Lung (tissue), 12 donors: ENCODE measurements around the gene SRPK3. TPM values are rescaled to one million over a fixed set of nuclear protein-coding genes. Genes with fewer than 3 reads are reported as not detected.

Experiments used
- ATAC-seq: fragments of 200-7000 bp; cut with Tn5 transposase; one replicate; pipeline ENCODE4 v1.9.1; 2020; ENCODE audit warnings: moderate number of reproducible peaks; ENCODE audit not compliant: insufficient read depth, low FRiP score
- DNase-seq, 3 donors: peaks; one replicate each; pipeline ENCODE4 v3.0.0-alpha.2; 2013 to 2017
- H3K27ac ChIP-seq, 2 donors: one replicate each; pipeline ENCODE4 v1.5.1; 2013; ENCODE audit warnings: mild to moderate bottlenecking in 2 of 2, moderate library complexity in 2 of 2, control low read depth in 1 of 2, inconsistent platforms in 1 of 2, low read depth in 1 of 2, low read length in 1 of 2
- H3K27me3 ChIP-seq, 3 donors: one replicate each; pipeline ENCODE4 v1.5.1; 2013; ENCODE audit warnings: low read length in 2 of 3; ENCODE audit not compliant: control insufficient read depth in 3 of 3, insufficient read depth in 3 of 3
- H3K36me3 ChIP-seq, 4 donors: one replicate each; pipeline ENCODE4 v1.5.1; 2013; ENCODE audit warnings: low read length in 4 of 4, mild to moderate bottlenecking in 1 of 4, moderate library complexity in 1 of 4; ENCODE audit not compliant: control insufficient read depth in 4 of 4, insufficient read depth in 4 of 4
- H3K4me1 ChIP-seq, 5 donors: one replicate each; pipeline ENCODE4 v1.5.1; 2013; ENCODE audit warnings: low read length in 5 of 5, mild to moderate bottlenecking in 2 of 5, moderate library complexity in 1 of 5; ENCODE audit not compliant: control insufficient read depth in 5 of 5, insufficient read depth in 5 of 5
- H3K4me3 ChIP-seq: one replicate; pipeline ENCODE4 v1.5.1; 2013; ENCODE audit warnings: mild to moderate bottlenecking, control low read depth, moderate library complexity
- H3K9ac ChIP-seq, 2 donors: one replicate each; pipeline ENCODE4 v1.5.1; 2013; ENCODE audit warnings: low read length in 2 of 2, control low read depth in 1 of 2; ENCODE audit not compliant: insufficient read depth in 1 of 2
- H3K9me3 ChIP-seq, 4 donors: one replicate each; pipeline ENCODE4 v1.5.1; 2013; ENCODE audit warnings: low read length in 3 of 4, mild to moderate bottlenecking in 1 of 4, moderate library complexity in 1 of 4; ENCODE audit not compliant: control insufficient read depth in 4 of 4, insufficient read depth in 3 of 4
- CTCF ChIP-seq: IDR thresholded peaks from 2 replicates; pipeline ENCODE4 v1.5.1; 2012; ENCODE audit warnings: mild to moderate bottlenecking; ENCODE audit errors: control extremely low read depth, extremely low read depth
- WGBS, 2 donors: extraction: QIAGEN DNeasy Blood & Tissue Kit; methylation state at CpG; one replicate each; pipeline ENCODE4 v1.1.7; 2013; 5-methylcytosine and 5-hydroxymethylcytosine counted together
- polyA plus RNA-seq, 2 donors: library from polyadenylated mRNA; stranded (reverse); fragments of 200-250 nt; gene quantifications; one replicate each; pipeline ENCODE4 v1.2.1, GENCODE V29; 2013
- total RNA-seq, 2 donors: library from RNA; depleted of rRNA in 1 of 2; stranded (reverse); fragments of >200 nt in 1 of 2; gene quantifications; one replicate each; pipeline ENCODE4 v1.2.1, GENCODE V29; 2014 to 2021
- donor health status: control.
- donor health status: control.
- donor health status: Bipolar disorder and iron deficiency.
- donor health status: healthy.
- donor health status: DM: yes; HTN: yes; CAD: no.

SRPK3 gene
- total and polyA plus RNA-seq, 4 donors: 0.04 to 0.23 (median 0.15) TPM

GRCh38 chrX:153789654-153790053 is 8.8 kb downstream of the SRPK3 start:
- Histone ChIP-seq H3K4me1 (peaks cover 0 to 6% (median 4%) of the 10 kb centered on the region in 5 donors), H3K36me3 (peaks cover 0 to 23% (median 2%) of the 10 kb centered on the region in 4 donors), H3K4me3 (no peak overlapping the region), H3K27ac (no peak overlapping the region), H3K27me3 (no peaks in the 10 kb centered on the region), H3K9me3 (peaks cover 0 to 18% (median 0%) of the 10 kb centered on the region in 4 donors), H3K9ac (no peak overlapping the region)
- 91 to 95% methylated on average over 11 to 12 of the region's 12 CpGs for WGBS, 2 donors
- TF ChIP-seq CTCF: no peak
- DNase-seq: no peak
- no peak for ATAC-seq

DNA sequence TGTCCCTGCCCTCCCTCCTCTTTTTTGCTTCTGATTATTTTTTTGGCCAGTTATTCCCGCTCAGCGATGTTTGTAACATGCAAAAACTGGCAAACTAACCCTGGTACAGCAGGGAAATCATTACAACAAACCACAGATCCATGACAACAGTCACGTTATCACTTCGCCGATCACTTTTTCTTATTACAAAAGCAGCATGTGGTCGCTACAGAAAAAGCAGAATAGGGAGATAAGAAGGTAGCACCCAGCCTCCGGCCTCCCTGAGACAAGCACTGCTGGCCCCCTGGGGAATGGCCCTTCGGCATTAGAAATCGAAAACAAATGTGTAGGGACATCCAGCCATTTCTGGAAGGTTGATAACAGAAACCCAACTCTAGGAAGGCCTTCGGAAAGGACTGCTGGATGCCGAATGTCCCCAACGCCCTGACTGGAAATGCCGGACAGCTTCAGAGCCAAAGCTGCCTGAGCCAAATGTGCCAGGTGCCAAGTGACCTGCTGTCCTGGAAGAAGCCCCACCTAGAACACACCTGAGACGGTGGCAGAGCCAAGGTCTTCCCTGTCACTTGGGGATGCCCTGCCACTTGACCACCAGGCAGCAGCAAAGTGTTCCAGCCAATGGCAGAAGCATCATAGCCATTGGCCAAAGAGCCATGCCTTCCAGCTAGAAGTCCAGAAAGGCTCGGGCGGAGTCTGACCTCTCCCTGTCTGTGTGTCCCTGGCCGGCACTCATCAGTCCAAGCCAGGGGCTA is 10.4 kb downstream of the SRPK3 start:
- Histone ChIP-seq H3K36me3 (peaks cover 0 to 14% (median 0%) of the 10 kb centered on the region in 4 donors), H3K9me3 (peaks cover 0 to 28% (median 0%) of the 10 kb centered on the region in 4 donors), H3K9ac (no peak overlapping the region), H3K27me3 (no peaks in the 10 kb centered on the region), H3K4me3 (no peak overlapping the region), H3K4me1 (peaks cover 0 to 14% (median 8%) of the 10 kb centered on the region in 5 donors), H3K27ac (no peak overlapping the region)
- no peak for DNase-seq
- no peak for TF ChIP-seq CTCF
- no peak for ATAC-seq
- 86 to 93% methylated on average over 17 of the region's 17 CpGs for WGBS, 2 donors

GRCh38 chrX:153792368-153792767 is 11.5 kb downstream of the SRPK3 start:
- peaks cover 0 to 14% (median 8%) of the 10 kb centered on the region in 5 donors for H3K4me1 ChIP-seq
- no peak for TF ChIP-seq CTCF
- no peak overlapping the region for H3K9ac ChIP-seq
- no peaks in the 10 kb centered on the region for H3K27me3 ChIP-seq
- ATAC-seq (no peak), DNase-seq (no peak)
- WGBS, 2 donors: 87 to 93% methylated on average over 6 of the region's 6 CpGs
- no peak overlapping the region for H3K4me3 ChIP-seq
- H3K36me3 ChIP-seq: peaks cover 0 to 8% (median 1%) of the 10 kb centered on the region in 4 donors
- H3K27ac ChIP-seq: no peak overlapping the region
- peaks cover 0 to 34% (median 0%) of the 10 kb centered on the region in 4 donors for H3K9me3 ChIP-seq
